KMS-11 (cell line): ENCODE results near the gene DENND2D.

Experiments used
- H2AFZ ChIP-seq: fragments of 200-600 bp; sonication (generic); 2 replicates; pipeline ENCODE4 v1.6.1; 2016; ENCODE audit warnings: antibody characterized with exemption, mixed run types, low read depth
- H3K27ac ChIP-seq: fragments of 200-600 bp; sonication (generic); 2 replicates; pipeline ENCODE4 v1.6.1; 2016; ENCODE audit warnings: mild to moderate bottlenecking, mixed run types
- H3K27me3 ChIP-seq: fragments of 200-600 bp; sonication (generic); 2 replicates; pipeline ENCODE4 v1.6.1; 2017; ENCODE audit warnings: mild to moderate bottlenecking, low read depth, mixed run types, moderate library complexity; ENCODE audit not compliant: insufficient read depth
- H3K36me3 ChIP-seq: fragments of 200-600 bp; sonication (generic); 2 replicates; pipeline ENCODE4 v1.6.1; 2017; ENCODE audit warnings: mild to moderate bottlenecking, mixed run types; ENCODE audit not compliant: insufficient read depth
- H3K4me1 ChIP-seq: fragments of 200-600 bp; sonication (generic); 2 replicates; pipeline ENCODE4 v1.6.1; 2016; ENCODE audit warnings: mild to moderate bottlenecking, low read depth, mixed run types; ENCODE audit not compliant: poor library complexity, severe bottlenecking
- H3K4me2 ChIP-seq: fragments of 200-600 bp; sonication (generic); 2 replicates; pipeline ENCODE4 v1.7.0; 2016; ENCODE audit warnings: mild to moderate bottlenecking, mixed run types
- H3K4me3 ChIP-seq: fragments of 200-600 bp; sonication (generic); IDR thresholded peaks from 2 replicates; pipeline ENCODE4 v1.6.1; 2017; ENCODE audit warnings: low read depth, low read length, mixed read lengths; ENCODE audit not compliant: insufficient read depth
- H3K79me2 ChIP-seq: fragments of 200-600 bp; sonication (generic); 2 replicates; pipeline ENCODE4 v1.6.1; 2016; ENCODE audit warnings: low read depth, mixed run types; ENCODE audit not compliant: insufficient read depth
- H3K9ac ChIP-seq: fragments of 200-600 bp; sonication (generic); 2 replicates; pipeline ENCODE4 v1.6.1; 2016; ENCODE audit warnings: mild to moderate bottlenecking, mixed run types
- H4K20me1 ChIP-seq: fragments of 200-600 bp; sonication (generic); 2 replicates; pipeline ENCODE4 v1.6.1; 2016; ENCODE audit warnings: mild to moderate bottlenecking, mixed run types; ENCODE audit not compliant: insufficient read depth
- TF ChIP-seq, protein P1 (sequence below): fragments of 200-600 bp; sonication (generic); conservative IDR thresholded peaks from 2 replicates; pipeline ENCODE4 v1.6.1; 2017; ENCODE audit warnings: low read depth, mild to moderate bottlenecking, antibody characterized with exemption, low read length, moderate library complexity, mixed read lengths

DENND2D gene

DNA sequence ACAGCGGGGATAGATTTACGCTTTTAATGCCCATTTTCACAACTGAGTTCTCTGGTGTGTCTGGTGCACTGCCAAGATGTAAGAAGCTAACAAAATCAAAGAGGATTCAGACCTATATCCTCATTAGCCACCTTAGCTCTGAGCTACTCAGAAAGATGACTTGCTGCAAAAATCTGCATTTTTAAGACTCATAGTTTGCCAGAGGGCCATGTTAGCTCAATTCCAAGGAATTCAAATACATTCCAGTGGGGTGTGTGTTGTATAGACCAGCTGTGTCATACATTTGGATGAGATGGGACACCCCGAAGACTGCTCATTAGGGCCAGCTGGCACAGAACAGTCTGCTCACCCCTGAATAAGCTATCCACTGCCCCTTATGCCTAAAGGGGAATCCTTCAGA, 8.9 kb downstream of the DENND2D start:
- no peak overlapping the region for H3K4me2 ChIP-seq
- TF ChIP-seq, protein P1, sequence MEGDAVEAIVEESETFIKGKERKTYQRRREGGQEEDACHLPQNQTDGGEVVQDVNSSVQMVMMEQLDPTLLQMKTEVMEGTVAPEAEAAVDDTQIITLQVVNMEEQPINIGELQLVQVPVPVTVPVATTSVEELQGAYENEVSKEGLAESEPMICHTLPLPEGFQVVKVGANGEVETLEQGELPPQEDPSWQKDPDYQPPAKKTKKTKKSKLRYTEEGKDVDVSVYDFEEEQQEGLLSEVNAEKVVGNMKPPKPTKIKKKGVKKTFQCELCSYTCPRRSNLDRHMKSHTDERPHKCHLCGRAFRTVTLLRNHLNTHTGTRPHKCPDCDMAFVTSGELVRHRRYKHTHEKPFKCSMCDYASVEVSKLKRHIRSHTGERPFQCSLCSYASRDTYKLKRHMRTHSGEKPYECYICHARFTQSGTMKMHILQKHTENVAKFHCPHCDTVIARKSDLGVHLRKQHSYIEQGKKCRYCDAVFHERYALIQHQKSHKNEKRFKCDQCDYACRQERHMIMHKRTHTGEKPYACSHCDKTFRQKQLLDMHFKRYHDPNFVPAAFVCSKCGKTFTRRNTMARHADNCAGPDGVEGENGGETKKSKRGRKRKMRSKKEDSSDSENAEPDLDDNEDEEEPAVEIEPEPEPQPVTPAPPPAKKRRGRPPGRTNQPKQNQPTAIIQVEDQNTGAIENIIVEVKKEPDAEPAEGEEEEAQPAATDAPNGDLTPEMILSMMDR = no peak
- no peak overlapping the region for H3K4me3 ChIP-seq
- H4K20me1 ChIP-seq = no peaks in the 10 kb centered on the region
- H3K27me3 ChIP-seq = no peaks in the 10 kb centered on the region
- no peaks in the 10 kb centered on the region for H3K36me3 ChIP-seq
- no peak overlapping the region for H3K9ac ChIP-seq
- H3K79me2 ChIP-seq = no peaks in the 10 kb centered on the region
- H3K4me1 ChIP-seq = peaks cover 9% of the 10 kb centered on the region
- no peak overlapping the region for H3K27ac ChIP-seq
- no peak overlapping the region for H2AFZ ChIP-seq

DNA sequence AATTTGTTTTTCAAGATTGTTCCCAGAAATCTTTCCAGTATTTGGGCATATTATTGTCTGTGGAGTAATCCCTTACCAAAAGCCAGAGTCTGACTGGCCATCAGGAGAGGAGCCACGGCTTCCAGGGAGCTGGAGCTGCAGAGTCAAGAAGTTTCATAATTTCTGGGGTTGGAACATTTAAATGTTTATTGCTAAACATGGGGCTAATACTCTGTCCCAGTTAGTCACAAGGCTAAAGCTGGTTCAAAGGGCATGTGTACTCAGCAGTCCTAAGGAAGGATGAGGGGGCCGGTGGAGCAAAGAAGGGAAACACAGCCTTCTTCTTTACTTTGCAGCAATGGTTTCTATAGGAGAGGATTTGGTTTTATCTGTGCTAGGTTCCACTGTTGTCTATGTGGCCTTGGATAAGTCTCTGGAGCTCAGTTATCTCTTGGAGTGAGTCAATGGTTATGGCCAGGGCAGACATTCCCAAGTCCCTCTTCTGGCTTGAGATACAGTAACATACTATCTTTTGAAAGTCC, 9.5 kb downstream of the DENND2D start:
- Histone ChIP-seq H4K20me1 (no peaks in the 10 kb centered on the region), H3K36me3 (no peaks in the 10 kb centered on the region), H3K4me1 (peaks cover 9% of the 10 kb centered on the region), H3K27me3 (no peaks in the 10 kb centered on the region), H3K4me2 (no peak overlapping the region), H3K27ac (no peak overlapping the region), H3K4me3 (no peak overlapping the region), H2AFZ (no peak overlapping the region), H3K79me2 (no peaks in the 10 kb centered on the region), H3K9ac (no peak overlapping the region)
- TF ChIP-seq, protein P1 = no peak

DNA sequence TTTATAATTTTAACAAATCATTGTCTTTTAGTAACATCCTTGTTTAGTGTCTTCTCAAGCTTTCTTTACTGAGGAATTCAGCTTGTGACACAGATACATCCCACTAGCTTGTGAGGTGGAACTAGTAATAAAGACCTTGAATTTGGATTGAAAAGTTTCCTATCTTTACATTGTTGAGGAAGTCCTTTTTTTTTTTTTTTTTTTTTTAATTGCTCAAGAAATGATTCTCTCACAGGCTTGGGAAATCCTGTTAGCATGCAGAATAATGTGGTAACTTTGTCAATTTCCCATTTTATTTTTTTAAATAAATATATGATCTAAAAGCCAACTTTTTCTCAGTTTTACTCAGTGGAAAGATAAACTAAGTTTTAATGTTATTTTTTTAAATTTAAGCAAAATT, 15.8 kb downstream of the DENND2D start:
- Histone ChIP-seq H4K20me1 (no peaks in the 10 kb centered on the region), H3K4me2 (no peak overlapping the region), H3K9ac (no peak overlapping the region), H2AFZ (no peak overlapping the region), H3K27me3 (no peaks in the 10 kb centered on the region), H3K4me3 (no peak overlapping the region), H3K36me3 (no peaks in the 10 kb centered on the region), H3K79me2 (no peaks in the 10 kb centered on the region), H3K4me1 (no peaks in the 10 kb centered on the region), H3K27ac (no peak overlapping the region)
- TF ChIP-seq, protein P1 = no peak

DNA sequence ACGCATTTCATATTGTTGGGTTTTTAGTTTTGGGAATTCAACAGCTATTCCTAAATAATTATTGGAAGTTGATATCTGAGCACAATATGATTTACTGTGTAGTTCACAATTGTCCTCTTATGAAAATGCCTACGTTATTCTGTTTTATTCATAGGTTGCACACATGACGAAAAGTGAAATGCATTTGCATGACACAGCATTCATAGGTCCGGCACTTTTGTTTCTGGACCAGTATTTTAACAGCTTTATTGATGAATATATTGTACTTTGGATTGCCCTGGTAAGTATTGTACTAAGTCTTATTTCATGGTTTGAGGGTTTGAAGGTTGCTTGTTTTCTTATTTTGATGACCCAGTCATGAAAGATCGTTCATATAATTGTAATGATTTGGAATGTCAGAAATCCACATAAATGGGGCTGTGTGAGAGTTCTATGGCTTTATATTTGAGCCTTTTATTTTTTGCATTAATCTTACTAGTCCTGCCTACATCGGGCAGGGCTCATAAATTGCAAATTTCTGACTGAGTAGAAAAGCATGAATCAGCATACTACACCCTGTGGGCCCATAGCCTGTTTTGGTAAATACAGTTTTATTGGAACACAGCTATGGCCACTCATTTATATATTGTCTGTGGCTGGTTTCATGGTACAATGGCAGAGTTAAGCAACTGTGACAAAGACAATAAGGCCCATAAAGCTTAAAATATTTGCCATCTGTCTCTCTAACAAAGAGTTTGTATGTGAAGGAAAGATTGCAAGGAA, 17.0 kb downstream of the DENND2D start:
- no peak overlapping the region for H3K4me2 ChIP-seq
- H3K36me3 ChIP-seq = no peaks in the 10 kb centered on the region
- H2AFZ ChIP-seq = no peak overlapping the region
- no peaks in the 10 kb centered on the region for H3K79me2 ChIP-seq
- no peak overlapping the region for H3K9ac ChIP-seq
- no peak overlapping the region for H3K4me3 ChIP-seq
- no peaks in the 10 kb centered on the region for H4K20me1 ChIP-seq
- H3K27me3 ChIP-seq = no peaks in the 10 kb centered on the region
- TF ChIP-seq, protein P1 = no peak
- no peaks in the 10 kb centered on the region for H3K4me1 ChIP-seq
- H3K27ac ChIP-seq = no peak overlapping the region
